Keratinocyte (primary cell): ENCODE measurements around the gene JUP. TPM values are rescaled to one million over a fixed set of nuclear protein-coding genes. Genes with fewer than 3 reads are reported as not detected.

Source experiments
- DNase-seq: peaks from one replicate; pipeline ENCODE4 v3.0.0-alpha.2; 2011; ENCODE audit warnings: low read depth, missing footprints, low spot score
- FAIRE-seq: peaks from 2 replicates; lab custom pipeline; 2011; peaks lifted over from hg19 to GRCh38; lab: Jason Lieb, UNC
- H2AFZ ChIP-seq: 2 replicates; pipeline ENCODE4 v1.6.0; 2012; ENCODE audit warnings: low read length, control low read depth, inconsistent platforms; ENCODE audit not compliant: control insufficient read depth
- H3K27ac ChIP-seq: 2 replicates; pipeline ENCODE4 v1.5.1; 2011; ENCODE audit warnings: low read length; ENCODE audit not compliant: control insufficient read depth, insufficient read depth
- H3K27me3 ChIP-seq: 3 replicates; pipeline ENCODE4 v1.6.0; 2011; ENCODE audit warnings: low read length; ENCODE audit not compliant: control insufficient read depth, insufficient read depth; ENCODE audit errors: extremely low read depth
- H3K36me3 ChIP-seq, 2 experiments: 2 replicates in 1 of 2; 3 replicates in 1 of 2; pipeline ENCODE4 v1.5.1; 2011; ENCODE audit warnings: low read length in 2 of 2, mild to moderate bottlenecking in 1 of 2; ENCODE audit not compliant: control insufficient read depth in 2 of 2, insufficient read depth in 2 of 2; ENCODE audit errors: extremely low read depth in 1 of 2
- H3K4me1 ChIP-seq: 3 replicates; pipeline ENCODE4 v1.5.1; 2011; ENCODE audit warnings: low read length; ENCODE audit not compliant: control insufficient read depth, insufficient read depth; ENCODE audit errors: extremely low read depth
- H3K4me2 ChIP-seq: 3 replicates; pipeline ENCODE4 v1.6.0; 2011; ENCODE audit warnings: low read depth, low read length; ENCODE audit not compliant: control insufficient read depth, insufficient read depth; ENCODE audit errors: extremely low read depth
- H3K4me3 ChIP-seq, 3 experiments: fragments of 200-600 bp in 1 of 3; sonication (generic) in 1 of 3; 2 replicates in 2 of 3; 3 replicates in 1 of 3; pipeline ENCODE4 v1.5.1; 2011 to 2016; ENCODE audit warnings: low read length in 3 of 3, mild to moderate bottlenecking in 3 of 3, control low read depth in 2 of 3, inconsistent platforms in 1 of 3, low read depth in 1 of 3, mixed read lengths in 1 of 3, mixed run types in 1 of 3, moderate library complexity in 1 of 3; ENCODE audit not compliant: control insufficient read depth in 2 of 3, insufficient read depth in 2 of 3; ENCODE audit errors: extremely low read depth in 1 of 3
- H3K79me2 ChIP-seq: 2 replicates; pipeline ENCODE4 v1.6.0; 2012; ENCODE audit warnings: low read length; ENCODE audit not compliant: control insufficient read depth, insufficient read depth
- H3K9ac ChIP-seq: 3 replicates; pipeline ENCODE4 v1.6.0; 2011; ENCODE audit warnings: low read length; ENCODE audit not compliant: control insufficient read depth, insufficient read depth; ENCODE audit errors: extremely low read depth
- H3K9me1 ChIP-seq: 3 replicates; pipeline ENCODE4 v1.6.0; 2011; ENCODE audit warnings: low read length; ENCODE audit not compliant: control insufficient read depth, insufficient read depth; ENCODE audit errors: extremely low read depth
- H3K9me3 ChIP-seq: 2 replicates; pipeline ENCODE4 v1.5.1; 2012; ENCODE audit warnings: low read depth, low read length; ENCODE audit not compliant: control insufficient read depth
- H4K20me1 ChIP-seq: 3 replicates; pipeline ENCODE4 v1.6.0; 2011; ENCODE audit warnings: low read length; ENCODE audit not compliant: control insufficient read depth, insufficient read depth; ENCODE audit errors: extremely low read depth
- EZH2 ChIP-seq: IDR thresholded peaks from one replicate; pipeline ENCODE4 v1.6.1; 2012; ENCODE audit warnings: inconsistent platforms, mild to moderate bottlenecking, low read length, moderate library complexity
- dilution Hi-C: fragments of 300-500 bp; cut with MboI; formaldehyde crosslinking; loops from one replicate; pipeline ENCODE4 v1.7.0; 2020; ENCODE audit warnings: low sequenced_read_pairs; ENCODE audit not compliant: extremely low pct_ligation_motif_present
- polyA plus RNA-seq, 5 experiments: library from polyadenylated mRNA; depleted of rRNA in 3 of 5; stranded (reverse) in 3 of 5; stranded (forward) in 1 of 5; unstranded in 1 of 5; fragments of >200 nt; gene quantifications; 1 replicate in 1 of 5; 2 replicates in 3 of 5; 3 replicates in 1 of 5; pipeline versions ENCODE4 v1.2.1 to v1.2.3, GENCODE V29; 2011 to 2012; ENCODE audit warnings: missing spikeins in 2 of 5, low read depth in 1 of 5, low replicate concordance in 1 of 5
- TF ChIP-seq, protein P1 (sequence below), 3 experiments: IDR thresholded peaks in 1 of 3; conservative IDR thresholded peaks in 1 of 3; optimal IDR thresholded peaks in 1 of 3; 2 replicates in 2 of 3; 3 replicates in 1 of 3; pipeline versions ENCODE3 to v1.5.1; 2011; ENCODE audit warnings: low read length in 3 of 3, mild to moderate bottlenecking in 3 of 3, moderate library complexity in 2 of 3, control low read depth in 1 of 3, inconsistent platforms in 1 of 3; ENCODE audit not compliant: insufficient read depth in 2 of 3; ENCODE audit errors: extremely low read depth in 1 of 3

JUP gene
- polyA plus RNA-seq, 1 donor (not counting 4 experiments of a cell fraction or from before 2014, with no cell fraction given) = 152 TPM

DNA sequence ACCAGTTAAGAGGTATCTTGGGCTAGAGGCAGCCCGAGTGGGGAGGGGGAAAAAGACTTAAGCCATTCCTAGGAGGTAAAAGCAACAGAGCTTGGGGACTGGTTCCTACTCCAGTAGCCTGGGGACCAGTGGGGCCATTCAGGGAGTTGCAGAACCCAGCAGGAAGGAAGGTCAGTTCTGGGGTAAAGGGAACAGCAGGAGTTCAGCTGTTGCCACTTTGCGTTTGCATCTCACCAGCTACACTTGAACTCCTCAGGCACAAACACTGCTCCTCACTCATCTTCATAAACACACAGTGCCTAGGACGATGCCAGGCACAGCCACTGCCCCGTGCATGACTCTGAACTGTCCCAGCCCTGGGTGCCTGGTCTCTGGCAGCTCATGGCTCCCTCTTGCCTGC, 56.0 kb downstream of the JUP start:
- H3K27me3 ChIP-seq = peaks cover 42% of the 10 kb centered on the region
- no peaks in the 10 kb centered on the region for H4K20me1 ChIP-seq
- H3K4me1 ChIP-seq = peaks cover 7% of the 10 kb centered on the region
- no peak overlapping the region for H3K4me3 ChIP-seq
- H3K79me2 ChIP-seq = no peaks in the 10 kb centered on the region
- no peak overlapping the region for H3K4me2 ChIP-seq
- no peak overlapping the region for H3K27ac ChIP-seq
- dilution Hi-C loops = no loop called here
- no peaks in the 10 kb centered on the region for H3K9me1 ChIP-seq
- H3K36me3 ChIP-seq = peaks cover 0 to 3% of the 10 kb centered on the region in 2 experiments
- DNase-seq = no peak
- H3K9me3 ChIP-seq = no peaks in the 10 kb centered on the region
- no peak overlapping the region for H2AFZ ChIP-seq
- no peak for TF ChIP-seq EZH2
- TF ChIP-seq, protein P1, sequence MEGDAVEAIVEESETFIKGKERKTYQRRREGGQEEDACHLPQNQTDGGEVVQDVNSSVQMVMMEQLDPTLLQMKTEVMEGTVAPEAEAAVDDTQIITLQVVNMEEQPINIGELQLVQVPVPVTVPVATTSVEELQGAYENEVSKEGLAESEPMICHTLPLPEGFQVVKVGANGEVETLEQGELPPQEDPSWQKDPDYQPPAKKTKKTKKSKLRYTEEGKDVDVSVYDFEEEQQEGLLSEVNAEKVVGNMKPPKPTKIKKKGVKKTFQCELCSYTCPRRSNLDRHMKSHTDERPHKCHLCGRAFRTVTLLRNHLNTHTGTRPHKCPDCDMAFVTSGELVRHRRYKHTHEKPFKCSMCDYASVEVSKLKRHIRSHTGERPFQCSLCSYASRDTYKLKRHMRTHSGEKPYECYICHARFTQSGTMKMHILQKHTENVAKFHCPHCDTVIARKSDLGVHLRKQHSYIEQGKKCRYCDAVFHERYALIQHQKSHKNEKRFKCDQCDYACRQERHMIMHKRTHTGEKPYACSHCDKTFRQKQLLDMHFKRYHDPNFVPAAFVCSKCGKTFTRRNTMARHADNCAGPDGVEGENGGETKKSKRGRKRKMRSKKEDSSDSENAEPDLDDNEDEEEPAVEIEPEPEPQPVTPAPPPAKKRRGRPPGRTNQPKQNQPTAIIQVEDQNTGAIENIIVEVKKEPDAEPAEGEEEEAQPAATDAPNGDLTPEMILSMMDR (optimal IDR thresholded peaks at IDR 0.05 in 1 of 3, IDR thresholded peaks at IDR 0.05 in 1 of 3, conservative IDR thresholded peaks at IDR 0.05 in 1 of 3; ENCODE audit: extremely low read depth in 1 of 3, insufficient read depth in 2 of 3, low read length in 3 of 3) = no peak
- FAIRE-seq = no peak
- no peak overlapping the region for H3K9ac ChIP-seq

DNA sequence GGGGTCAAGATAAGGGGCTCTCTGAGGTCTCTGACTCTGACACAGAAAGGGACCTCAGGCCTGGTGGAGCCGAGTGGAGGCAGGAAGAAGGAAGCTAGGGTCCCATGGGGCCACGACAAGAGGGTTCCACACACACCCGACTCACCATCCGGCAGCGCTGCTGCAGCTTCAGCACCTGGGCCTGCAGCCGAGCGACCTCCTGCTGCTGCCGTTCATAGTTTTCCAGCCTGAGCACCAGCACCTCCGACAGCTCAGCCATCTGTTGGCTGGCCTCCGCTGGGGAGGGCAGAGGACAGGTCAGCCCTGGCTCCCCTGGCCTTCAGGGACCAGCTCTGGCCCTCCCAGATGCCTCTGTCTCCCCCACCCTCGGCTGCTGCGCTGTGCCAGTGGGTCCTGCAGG, 58.5 kb downstream of the JUP start:
- FAIRE-seq (no peak), DNase-seq (no peak)
- no peaks in the 10 kb centered on the region for H3K9me1 ChIP-seq
- H3K79me2 ChIP-seq = no peaks in the 10 kb centered on the region
- H4K20me1 ChIP-seq = no peaks in the 10 kb centered on the region
- no peak overlapping the region for H3K4me3 ChIP-seq
- no peak overlapping the region for H3K9ac ChIP-seq
- TF ChIP-seq, protein P1 (optimal IDR thresholded peaks at IDR 0.05 in 1 of 3, IDR thresholded peaks at IDR 0.05 in 1 of 3, conservative IDR thresholded peaks at IDR 0.05 in 1 of 3; ENCODE audit: extremely low read depth in 1 of 3, insufficient read depth in 2 of 3, low read length in 3 of 3) = no peak
- TF ChIP-seq EZH2 = no peak
- dilution Hi-C loops = no loop called here
- H3K36me3 ChIP-seq = peaks cover 0 to 3% of the 10 kb centered on the region in 2 experiments
- no peaks in the 10 kb centered on the region for H3K9me3 ChIP-seq
- no peaks in the 10 kb centered on the region for H3K4me1 ChIP-seq
- H3K27ac ChIP-seq = no peak overlapping the region
- H2AFZ ChIP-seq = no peak overlapping the region
- H3K27me3 ChIP-seq = peaks cover 21% of the 10 kb centered on the region
- H3K4me2 ChIP-seq = no peak overlapping the region
